ENCODE results near the gene MTTP. TPM values are rescaled to one million over a fixed set of nuclear protein-coding genes. Genes with fewer than 3 reads are reported as not detected.
A peak's percentile ranks its signal among the peaks of the same experiment; 100 is the strongest.

MTTP gene
- total RNA-seq, 1 donor, result not detected

DNA sequence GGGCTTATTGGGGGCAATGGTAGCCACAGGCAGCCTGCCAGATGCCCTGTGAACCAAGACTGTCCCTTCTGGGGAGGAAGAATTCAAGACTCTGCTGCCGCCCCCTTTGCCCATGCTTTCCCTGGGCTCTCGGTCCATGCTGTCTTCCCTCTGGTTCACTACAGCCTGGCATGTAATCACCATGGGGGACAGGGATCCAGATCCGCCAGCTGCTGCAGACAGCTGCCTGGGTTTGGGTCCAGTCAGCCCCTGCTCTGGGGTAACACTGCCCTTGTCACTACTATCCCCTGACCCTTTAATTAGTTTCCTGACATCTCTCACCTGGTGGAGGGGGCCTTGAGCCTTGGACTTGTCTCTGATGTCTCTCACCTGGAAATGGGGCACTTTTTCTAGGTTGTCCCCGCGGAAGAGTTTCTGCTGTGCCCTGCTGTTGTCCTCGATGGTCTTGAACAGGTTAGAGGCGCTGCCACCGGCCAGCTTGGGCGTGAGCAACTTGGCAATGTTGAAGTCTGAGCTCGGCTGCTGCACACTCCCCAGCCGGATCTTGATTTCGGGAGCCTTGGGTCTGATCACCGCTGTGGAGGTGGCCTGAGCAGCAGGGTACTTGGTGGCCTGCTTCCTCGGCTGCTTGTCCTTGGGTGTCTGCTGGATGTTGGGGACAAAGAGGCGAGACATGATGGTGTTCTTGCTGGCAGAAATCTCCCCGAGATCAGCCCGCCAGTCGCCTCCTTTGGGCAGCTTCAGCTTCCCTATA, 76.6 kb downstream of the MTTP start:
- TF ChIP-seq, protein P1, sequence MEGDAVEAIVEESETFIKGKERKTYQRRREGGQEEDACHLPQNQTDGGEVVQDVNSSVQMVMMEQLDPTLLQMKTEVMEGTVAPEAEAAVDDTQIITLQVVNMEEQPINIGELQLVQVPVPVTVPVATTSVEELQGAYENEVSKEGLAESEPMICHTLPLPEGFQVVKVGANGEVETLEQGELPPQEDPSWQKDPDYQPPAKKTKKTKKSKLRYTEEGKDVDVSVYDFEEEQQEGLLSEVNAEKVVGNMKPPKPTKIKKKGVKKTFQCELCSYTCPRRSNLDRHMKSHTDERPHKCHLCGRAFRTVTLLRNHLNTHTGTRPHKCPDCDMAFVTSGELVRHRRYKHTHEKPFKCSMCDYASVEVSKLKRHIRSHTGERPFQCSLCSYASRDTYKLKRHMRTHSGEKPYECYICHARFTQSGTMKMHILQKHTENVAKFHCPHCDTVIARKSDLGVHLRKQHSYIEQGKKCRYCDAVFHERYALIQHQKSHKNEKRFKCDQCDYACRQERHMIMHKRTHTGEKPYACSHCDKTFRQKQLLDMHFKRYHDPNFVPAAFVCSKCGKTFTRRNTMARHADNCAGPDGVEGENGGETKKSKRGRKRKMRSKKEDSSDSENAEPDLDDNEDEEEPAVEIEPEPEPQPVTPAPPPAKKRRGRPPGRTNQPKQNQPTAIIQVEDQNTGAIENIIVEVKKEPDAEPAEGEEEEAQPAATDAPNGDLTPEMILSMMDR (IDR thresholded peaks at IDR 0.05; ENCODE audit: insufficient read depth, low read depth, low read length), result no peak
- DNase-seq (ENCODE audit: low read depth), result no peak
- H3K4me3 ChIP-seq (ENCODE audit: low read depth, low read length), result no peak overlapping the region

DNA sequence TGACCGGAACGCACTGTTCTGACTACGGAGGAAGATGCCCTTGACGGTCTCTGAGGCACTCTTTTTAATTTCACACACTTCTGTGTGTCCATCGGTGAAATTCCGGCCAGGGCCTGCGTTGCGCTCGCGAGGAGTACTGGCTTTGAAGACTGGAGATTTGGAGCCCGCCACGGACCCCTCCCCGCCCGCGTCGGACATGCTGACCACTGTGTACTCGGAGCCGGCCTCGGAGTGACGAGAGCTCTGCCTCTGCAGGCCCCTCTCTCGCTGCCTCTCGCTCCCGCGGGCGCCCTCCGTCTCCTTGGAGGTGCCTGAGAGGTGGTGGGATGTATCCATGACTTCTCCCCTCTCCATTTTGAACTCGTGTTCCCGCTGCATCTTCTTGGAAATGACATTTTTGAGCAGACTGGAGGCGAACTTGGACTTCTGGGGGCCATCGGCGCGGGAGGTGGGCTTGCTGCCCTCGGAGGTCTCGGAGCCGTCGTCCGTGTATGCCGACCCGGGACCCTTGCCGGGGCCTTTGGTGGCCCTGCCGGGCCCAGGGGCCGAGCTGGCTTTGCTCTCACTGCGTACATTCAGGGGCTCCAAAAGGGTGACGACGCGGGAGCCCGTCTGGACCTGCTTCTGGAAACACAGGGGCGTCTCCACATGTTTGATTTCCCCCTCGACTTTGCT, 77.3 kb downstream of the MTTP start:
- TF ChIP-seq, protein P1 (IDR thresholded peaks at IDR 0.05; ENCODE audit: insufficient read depth, low read depth, low read length), result no peak
- H3K4me3 ChIP-seq (ENCODE audit: low read depth, low read length), result no peak overlapping the region
- no peak for DNase-seq (ENCODE audit: low read depth)

DNA sequence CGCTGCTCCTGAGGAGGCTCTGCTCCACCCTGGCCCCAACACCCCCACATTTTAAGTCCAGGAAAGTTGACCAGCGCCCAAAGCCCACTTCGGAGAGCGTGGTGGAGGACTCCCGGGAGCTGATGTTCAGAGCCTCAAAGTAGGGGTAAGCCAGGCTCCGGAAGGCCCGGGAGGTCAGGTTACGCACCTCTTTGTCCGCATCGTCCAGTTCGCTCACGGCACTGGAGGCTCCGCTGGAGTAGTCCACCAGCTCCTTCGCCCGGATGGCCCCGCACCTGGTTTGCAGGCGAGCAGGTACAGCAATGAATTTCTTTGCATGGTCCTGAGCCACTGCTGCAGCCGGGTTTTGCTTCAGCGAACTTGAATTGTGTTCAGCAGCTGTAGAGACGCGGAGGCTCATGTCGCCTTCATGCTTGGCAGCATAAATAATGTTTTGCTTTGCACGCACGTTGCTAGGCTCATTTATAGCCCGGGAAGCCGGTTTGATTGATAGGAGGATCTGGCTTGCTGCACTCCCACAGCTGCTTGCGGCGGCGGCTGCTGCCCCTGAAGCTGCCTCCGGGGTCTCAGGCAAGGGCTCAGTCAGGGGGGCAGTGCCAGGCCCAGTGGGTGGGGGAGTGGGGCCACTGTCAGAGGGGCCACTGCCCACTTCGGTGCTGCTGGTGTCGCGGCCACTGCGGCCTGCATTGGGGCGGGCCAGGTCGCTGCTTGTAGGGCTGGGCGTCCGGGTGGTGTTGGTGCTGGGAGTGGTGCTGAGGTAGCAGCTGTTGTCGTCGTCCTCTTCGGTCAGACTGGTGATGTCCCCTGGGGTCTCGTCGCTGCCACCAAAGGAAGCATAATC, 78.2 kb downstream of the MTTP start:
- DNase-seq (ENCODE audit: low read depth), result no peak
- TF ChIP-seq, protein P1 (IDR thresholded peaks at IDR 0.05; ENCODE audit: insufficient read depth, low read depth, low read length), result no peak
- H3K4me3 ChIP-seq (ENCODE audit: low read depth, low read length), result no peak overlapping the region

DNA sequence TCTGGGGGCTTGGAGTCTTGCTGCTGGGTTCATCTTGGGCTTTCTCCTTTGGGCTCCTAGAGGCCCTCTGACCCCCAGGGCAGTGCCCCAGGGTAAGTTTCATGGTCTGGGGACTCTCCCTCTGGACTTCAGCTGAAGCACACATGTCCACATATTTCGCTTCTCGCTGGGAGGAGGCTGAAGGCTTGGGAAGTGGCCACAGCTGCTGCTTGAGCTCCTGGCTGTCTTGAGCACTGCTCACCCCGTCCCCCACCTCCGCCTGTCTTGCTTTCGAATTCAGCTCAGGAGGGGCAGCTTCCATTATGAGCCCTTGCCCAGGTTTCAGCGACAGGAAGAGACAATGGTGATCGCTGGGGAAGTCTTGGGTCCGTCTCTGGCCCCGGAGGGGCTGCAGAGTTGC, 79.3 kb downstream of the MTTP start:
- no peak for DNase-seq (ENCODE audit: low read depth)
- TF ChIP-seq, protein P1 (IDR thresholded peaks at IDR 0.05; ENCODE audit: insufficient read depth, low read depth, low read length), result no peak
- H3K4me3 ChIP-seq (ENCODE audit: low read depth, low read length), result no peak overlapping the region

DNA sequence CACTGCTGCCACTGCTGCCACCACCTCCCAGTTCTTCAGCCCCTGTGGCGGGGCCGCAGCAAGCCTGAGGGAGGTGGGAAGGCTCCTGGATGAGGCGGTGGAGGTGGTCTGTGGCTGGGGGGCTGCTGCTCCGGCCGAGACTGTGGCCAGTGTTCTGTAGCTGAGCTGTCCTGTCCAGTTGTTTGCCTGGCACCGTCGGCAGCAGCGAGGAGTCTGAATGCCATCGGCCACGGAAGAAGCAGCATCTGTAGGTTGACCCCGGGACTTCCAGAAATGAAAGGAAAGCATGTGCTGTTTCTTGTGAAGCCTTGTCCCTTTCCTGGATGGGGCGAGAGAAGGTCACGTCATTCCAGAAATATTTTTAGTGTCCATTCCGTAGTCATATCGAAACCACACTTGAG, 79.7 kb downstream of the MTTP start:
- TF ChIP-seq, protein P1 (IDR thresholded peaks at IDR 0.05; ENCODE audit: insufficient read depth, low read depth, low read length), result no peak

DNA sequence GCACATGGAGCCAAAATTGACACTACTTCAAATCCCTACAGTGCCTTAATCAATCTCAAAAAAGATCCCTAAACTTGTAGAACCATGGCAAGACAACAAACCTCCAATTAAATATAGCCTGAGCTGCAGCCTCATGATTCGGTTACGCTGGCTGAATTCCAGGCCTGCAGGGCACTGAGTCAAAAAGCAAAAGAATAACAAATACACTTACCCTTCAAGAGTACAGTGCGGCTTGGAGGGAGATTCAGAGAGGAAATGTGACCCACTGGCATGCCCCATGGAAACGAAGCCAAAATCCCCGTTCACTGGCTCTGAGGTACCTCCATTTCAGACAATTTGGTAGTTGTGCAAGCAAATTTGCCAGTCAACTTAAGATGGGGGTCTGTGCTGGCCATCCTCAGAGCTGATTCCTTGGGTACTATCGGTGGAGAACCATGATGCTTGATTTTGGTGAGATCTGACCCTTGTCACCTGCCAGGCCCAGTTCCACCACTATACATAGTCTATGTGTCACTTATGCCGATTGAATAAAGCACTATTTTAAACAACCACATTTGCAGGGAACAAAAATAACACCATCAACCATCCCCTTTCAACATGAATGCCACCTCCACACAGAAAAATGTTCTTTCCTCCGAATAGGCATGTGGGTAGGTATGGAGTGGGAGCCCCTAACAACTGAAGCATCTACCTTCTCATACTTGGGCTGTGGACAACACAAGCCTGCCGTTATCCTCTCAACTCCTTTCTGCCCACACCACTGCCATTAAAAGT, 80.9 kb downstream of the MTTP start:
- TF ChIP-seq, protein P1 (IDR thresholded peaks at IDR 0.05; ENCODE audit: insufficient read depth, low read depth, low read length), result no peak
- H3K4me3 ChIP-seq (ENCODE audit: low read depth, low read length), result no peak overlapping the region
- peak; percentile 35 for DNase-seq (ENCODE audit: low read depth)

More for the DNA sequence above, 79.7 kb downstream of the MTTP start:
- no peak overlapping the region for H3K4me3 ChIP-seq (ENCODE audit: low read depth, low read length)
- no peak for DNase-seq (ENCODE audit: low read depth)
